ENCODE measurements around the gene TSPAN31.

TSPAN31 gene

GRCh38 chr12:57750561-57751431 lies 6.0 kb downstream of the TSPAN31 start:
- Histone ChIP-seq H3K36me3 (ENCODE audit: control insufficient read depth in 2 of 2, insufficient read depth in 1 of 2, low read length in 2 of 2) (peaks cover 17 to 56% of the 10 kb centered on the region in 2 experiments), H3K27ac (ENCODE audit: extremely low read depth, low read depth, low read length) (peak overlapping the region; percentile 84), H3K4me1 (ENCODE audit: control insufficient read depth, insufficient read depth, low read length) (peaks cover 16% of the 10 kb centered on the region), H3K9me3 (ENCODE audit: control insufficient read depth, insufficient read depth, low read depth, low read length) (no peaks in the 10 kb centered on the region), H3K4me3 (ENCODE audit: low read depth, low read length) (peak overlapping the region; percentile 83)
- no peak for TF ChIP-seq SALL2 (tag by site-specific recombination; IDR thresholded peaks at IDR 0.05; ENCODE audit: borderline replicate concordance)
- no peak for TF ChIP-seq ZNF558 (tag by site-specific recombination; IDR thresholded peaks at IDR 0.05)
- TF ChIP-seq, protein P1, sequence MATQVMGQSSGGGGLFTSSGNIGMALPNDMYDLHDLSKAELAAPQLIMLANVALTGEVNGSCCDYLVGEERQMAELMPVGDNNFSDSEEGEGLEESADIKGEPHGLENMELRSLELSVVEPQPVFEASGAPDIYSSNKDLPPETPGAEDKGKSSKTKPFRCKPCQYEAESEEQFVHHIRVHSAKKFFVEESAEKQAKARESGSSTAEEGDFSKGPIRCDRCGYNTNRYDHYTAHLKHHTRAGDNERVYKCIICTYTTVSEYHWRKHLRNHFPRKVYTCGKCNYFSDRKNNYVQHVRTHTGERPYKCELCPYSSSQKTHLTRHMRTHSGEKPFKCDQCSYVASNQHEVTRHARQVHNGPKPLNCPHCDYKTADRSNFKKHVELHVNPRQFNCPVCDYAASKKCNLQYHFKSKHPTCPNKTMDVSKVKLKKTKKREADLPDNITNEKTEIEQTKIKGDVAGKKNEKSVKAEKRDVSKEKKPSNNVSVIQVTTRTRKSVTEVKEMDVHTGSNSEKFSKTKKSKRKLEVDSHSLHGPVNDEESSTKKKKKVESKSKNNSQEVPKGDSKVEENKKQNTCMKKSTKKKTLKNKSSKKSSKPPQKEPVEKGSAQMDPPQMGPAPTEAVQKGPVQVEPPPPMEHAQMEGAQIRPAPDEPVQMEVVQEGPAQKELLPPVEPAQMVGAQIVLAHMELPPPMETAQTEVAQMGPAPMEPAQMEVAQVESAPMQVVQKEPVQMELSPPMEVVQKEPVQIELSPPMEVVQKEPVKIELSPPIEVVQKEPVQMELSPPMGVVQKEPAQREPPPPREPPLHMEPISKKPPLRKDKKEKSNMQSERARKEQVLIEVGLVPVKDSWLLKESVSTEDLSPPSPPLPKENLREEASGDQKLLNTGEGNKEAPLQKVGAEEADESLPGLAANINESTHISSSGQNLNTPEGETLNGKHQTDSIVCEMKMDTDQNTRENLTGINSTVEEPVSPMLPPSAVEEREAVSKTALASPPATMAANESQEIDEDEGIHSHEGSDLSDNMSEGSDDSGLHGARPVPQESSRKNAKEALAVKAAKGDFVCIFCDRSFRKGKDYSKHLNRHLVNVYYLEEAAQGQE (tag by site-specific recombination; IDR thresholded peaks at IDR 0.05), result no peak
- no peak for TF ChIP-seq ZNF175 (tag by site-specific recombination; IDR thresholded peaks at IDR 0.05)
- TF ChIP-seq, protein P2, sequence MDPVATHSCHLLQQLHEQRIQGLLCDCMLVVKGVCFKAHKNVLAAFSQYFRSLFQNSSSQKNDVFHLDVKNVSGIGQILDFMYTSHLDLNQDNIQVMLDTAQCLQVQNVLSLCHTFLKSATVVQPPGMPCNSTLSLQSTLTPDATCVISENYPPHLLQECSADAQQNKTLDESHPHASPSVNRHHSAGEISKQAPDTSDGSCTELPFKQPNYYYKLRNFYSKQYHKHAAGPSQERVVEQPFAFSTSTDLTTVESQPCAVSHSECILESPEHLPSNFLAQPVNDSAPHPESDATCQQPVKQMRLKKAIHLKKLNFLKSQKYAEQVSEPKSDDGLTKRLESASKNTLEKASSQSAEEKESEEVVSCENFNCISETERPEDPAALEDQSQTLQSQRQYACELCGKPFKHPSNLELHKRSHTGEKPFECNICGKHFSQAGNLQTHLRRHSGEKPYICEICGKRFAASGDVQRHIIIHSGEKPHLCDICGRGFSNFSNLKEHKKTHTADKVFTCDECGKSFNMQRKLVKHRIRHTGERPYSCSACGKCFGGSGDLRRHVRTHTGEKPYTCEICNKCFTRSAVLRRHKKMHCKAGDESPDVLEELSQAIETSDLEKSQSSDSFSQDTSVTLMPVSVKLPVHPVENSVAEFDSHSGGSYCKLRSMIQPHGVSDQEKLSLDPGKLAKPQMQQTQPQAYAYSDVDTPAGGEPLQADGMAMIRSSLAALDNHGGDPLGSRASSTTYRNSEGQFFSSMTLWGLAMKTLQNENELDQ (tag by site-specific recombination; IDR thresholded peaks at IDR 0.05; ENCODE audit: low read depth), result no peak
- no peak for TF ChIP-seq ZNF704 (tag by site-specific recombination; IDR thresholded peaks at IDR 0.05)
- TF ChIP-seq PRDM1 (tag by site-specific recombination; IDR thresholded peaks at IDR 0.05), result no peak
- no peak for TF ChIP-seq ZNF621 (tag by site-specific recombination; IDR thresholded peaks at IDR 0.05)
- TF ChIP-seq ZNF211 (tag by site-specific recombination; IDR thresholded peaks at IDR 0.05; ENCODE audit: low read depth), result no peak
- no peak for TF ChIP-seq ZNF521 (tag by site-specific recombination; IDR thresholded peaks at IDR 0.05)
- no peak for TF ChIP-seq GLI2 (tag by site-specific recombination; IDR thresholded peaks at IDR 0.05; ENCODE audit: borderline replicate concordance, low read depth)
- TF ChIP-seq, protein P3, sequence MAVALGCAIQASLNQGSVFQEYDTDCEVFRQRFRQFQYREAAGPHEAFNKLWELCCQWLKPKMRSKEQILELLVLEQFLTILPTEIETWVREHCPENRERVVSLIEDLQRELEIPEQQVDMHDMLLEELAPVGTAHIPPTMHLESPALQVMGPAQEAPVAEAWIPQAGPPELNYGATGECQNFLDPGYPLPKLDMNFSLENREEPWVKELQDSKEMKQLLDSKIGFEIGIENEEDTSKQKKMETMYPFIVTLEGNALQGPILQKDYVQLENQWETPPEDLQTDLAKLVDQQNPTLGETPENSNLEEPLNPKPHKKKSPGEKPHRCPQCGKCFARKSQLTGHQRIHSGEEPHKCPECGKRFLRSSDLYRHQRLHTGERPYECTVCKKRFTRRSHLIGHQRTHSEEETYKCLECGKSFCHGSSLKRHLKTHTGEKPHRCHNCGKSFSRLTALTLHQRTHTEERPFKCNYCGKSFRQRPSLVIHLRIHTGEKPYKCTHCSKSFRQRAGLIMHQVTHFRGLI (tag by site-specific recombination; IDR thresholded peaks at IDR 0.05), result no peak
- no peak for TF ChIP-seq ZNF544 (tag by site-specific recombination; IDR thresholded peaks at IDR 0.05)
- no peak for TF ChIP-seq ZNF423 (tag by site-specific recombination; IDR thresholded peaks at IDR 0.05)
- TF ChIP-seq YY2 (tag by site-specific recombination; IDR thresholded peaks at IDR 0.05), result no peak
- no peak for TF ChIP-seq AEBP2 (tag by site-specific recombination; IDR thresholded peaks at IDR 0.05; ENCODE audit: borderline replicate concordance)
- no peak for TF ChIP-seq KLF16 (tag by site-specific recombination; IDR thresholded peaks at IDR 0.05)
- ChIA-PET CTCF (interaction anchor here (1.1 to 1.8 kb wide), 3 partner anchors 9 to 167 kb away, joined by 3 to 6 read pairs (median 4); no protein-coding TSS in a partner anchor), POLR2A (no interaction called here)
